HG02973 (cell line): ENCODE data around the gene ARHGAP33.

Experiments used
- ATAC-seq: cut with Tn5 transposase; IDR thresholded peaks from one replicate; pipeline ENCODE4 v1.9.1; 2021; ENCODE audit warnings: moderate library complexity; ENCODE audit not compliant: unreplicated experiment

The ARHGAP33 gene

DNA sequence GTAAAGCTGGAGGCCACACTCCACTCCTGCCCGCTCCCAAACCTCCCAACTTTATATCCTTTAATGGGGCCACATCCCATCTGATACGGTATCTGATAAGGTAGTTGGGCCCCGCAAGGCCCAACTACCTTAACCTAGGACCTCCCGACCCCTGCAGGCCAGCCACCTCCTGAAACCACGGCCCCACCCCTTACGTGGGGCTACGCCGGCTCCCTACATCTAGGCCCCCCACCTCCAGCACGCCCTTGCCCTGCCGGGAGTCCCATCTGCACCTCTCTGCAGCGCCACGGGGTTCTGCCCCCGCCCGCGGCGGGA lies 35.3 kb upstream of the ARHGAP33 start:
- peak; percentile 12 for ATAC-seq

DNA sequence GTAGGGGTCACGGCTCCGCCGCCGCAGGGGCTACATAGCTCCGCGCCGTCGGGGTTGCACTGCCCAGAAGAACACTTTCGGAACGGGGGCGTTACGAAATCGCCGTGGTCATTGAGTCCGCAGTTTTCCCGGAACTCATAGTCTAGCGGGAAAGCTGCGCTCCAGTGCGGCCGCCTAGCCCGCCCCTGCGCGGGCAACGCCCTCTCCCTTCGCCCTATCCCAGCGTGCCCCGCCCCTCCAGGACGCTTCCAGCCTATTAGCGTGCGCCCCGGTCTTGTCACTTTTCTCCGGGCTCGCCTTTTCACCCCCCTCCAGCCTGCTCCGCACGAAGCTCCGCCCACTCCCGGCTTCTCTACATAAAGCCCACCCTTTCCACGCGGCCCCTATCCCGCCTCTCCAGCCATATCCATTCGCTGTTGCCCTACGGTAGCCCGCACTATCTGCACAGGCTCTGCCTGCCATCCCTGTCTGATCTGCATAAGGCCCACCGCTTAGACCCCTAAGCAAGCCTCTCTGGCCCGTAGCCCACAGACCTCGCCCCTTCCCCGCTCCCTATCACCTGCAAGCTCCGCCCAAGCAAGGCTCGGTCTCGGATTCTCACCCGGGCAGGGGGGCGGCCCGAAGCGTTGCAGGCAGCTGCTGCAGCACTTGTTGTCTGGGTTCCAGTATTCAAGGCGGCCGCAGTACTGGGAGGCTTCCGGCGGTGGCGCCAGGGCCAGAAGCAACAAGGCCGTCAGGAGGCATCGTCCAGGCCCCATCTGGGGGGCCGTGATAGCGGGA lies 34.8 kb upstream of the ARHGAP33 start:
- peak; percentile 46 for ATAC-seq

DNA sequence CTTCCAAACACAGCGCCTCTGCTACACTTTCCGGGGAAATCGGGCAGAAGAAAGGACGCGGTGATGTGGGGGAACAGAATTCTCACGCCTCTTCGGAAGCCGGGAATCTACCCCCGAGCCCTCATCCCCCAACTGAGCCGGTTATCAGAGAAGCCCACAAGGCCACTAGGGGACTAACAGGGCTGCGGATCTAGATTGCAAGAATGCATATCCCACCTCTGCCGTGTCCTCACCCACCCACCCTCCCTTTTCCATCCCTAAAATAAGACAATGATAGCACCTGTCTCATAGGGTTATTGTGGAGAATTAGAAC lies 34.2 kb upstream of the ARHGAP33 start:
- no peak for ATAC-seq

DNA sequence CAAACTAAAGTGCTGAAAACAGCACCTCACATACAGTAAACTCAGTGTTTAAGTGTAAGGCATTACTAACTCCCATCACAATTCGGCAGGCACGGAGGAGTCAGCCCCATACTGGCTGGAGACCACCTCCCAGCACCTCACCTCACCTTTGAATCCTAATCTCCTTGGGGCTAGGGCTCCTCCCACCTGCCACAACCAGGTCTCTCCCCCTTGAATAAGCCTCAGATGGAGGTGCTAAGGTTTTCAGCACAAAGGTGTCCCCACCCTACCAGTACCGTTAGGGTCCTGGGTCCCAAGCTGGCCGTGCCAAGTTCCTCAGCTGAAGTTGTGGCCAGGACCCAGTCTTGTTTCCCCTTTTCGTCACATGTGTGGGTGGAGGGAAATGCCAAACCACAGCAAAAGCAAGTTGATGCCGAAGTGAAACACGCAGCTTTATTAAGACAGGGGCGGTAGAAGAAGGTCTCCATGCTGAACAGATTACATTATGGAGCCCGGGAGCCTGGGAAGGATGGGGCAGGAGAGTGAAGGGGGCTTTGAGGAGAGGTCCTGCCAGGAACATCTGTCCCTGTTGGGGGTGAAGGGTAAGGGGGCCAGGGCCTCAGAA lies 33.1 kb upstream of the ARHGAP33 start, which contains the start of gene IGFLR1:
Gene IGFLR1 (minus strand): TSS at position 332 of the 604 bp plus-strand sequence. CDS start 1,272 bp downstream, outside the sequence.
- ATAC-seq = no peak

DNA sequence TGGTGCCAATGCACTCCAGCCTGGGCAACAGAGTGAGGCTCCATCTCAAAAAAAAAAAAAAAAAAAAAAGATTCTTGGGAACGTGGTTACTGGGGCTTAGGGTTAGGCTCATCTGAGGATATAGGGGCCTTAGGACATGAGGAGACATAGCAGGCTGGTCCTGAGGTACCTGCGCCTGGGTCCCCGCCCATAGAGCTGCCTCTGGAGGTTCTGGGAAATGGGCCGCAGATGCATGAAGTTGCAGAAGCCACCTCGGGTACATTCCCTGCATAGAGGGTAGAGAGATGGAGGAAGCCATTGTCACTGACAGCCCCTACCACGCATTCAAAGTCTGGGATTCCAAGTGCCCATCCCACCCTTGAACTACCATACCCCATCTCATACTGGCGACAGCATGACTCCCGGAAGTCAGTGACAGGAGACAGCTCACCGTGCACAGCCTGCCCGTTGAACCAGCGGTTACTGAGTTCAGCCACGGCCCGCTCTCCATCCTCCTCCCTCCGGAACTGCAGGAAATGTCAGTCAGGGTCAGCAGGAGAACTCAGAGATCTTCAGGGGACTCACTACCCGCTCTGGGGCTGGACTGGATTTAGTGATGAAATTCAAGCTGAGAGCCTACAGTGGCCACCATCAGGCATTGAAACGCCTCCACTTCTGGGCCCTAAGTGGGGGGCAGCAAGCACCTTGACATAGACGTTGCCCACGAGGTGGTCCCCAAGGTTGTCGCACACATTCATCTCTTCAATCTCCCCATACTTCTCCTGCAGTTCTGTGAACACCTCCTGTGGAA lies 31.5 kb upstream of the ARHGAP33 start:
- ATAC-seq = no peak

DNA sequence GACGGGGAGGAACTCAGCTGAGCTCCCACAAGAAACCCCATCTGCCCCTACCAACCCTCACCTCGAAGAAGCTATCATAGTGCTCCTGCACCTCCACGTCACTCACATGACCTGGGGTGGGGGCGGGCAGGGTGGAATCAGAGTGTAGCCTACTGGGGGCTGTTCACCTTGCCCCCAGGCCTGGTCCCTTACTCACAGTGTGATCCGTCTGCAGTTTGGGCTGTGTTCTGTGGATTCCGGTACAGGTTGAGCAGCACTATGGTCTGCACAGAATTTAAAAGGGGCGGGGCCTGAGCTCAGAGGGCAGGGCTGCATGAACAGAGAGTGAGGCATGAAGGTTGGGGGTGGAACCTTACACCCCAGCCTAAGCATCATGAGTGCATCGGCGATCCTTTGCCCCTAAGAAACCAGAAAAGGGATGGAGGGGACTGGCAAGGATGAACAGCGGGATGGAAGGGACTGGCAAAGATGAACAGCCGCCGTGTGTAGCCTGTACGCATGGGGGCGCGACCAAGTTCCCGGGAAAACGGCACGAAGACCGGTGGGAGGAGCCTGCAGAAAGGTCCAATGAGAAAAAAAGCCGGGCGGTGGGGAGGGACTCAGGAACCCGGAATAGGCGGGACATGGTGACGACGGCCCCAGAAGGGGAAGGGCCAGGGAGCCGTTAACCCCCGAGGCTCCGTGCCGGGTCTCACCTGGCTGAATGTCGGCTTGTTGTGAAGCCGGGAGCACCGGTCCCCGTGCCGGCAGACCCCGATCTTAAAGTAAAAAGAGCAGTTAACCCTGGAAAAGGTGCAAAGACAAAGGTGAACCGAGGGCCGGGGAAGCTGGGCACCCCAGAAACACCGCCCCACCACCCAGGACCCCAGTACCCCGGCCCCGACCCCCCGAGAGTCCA lies 30.7 kb upstream of the ARHGAP33 start:
- peak; percentile 31 for ATAC-seq

DNA sequence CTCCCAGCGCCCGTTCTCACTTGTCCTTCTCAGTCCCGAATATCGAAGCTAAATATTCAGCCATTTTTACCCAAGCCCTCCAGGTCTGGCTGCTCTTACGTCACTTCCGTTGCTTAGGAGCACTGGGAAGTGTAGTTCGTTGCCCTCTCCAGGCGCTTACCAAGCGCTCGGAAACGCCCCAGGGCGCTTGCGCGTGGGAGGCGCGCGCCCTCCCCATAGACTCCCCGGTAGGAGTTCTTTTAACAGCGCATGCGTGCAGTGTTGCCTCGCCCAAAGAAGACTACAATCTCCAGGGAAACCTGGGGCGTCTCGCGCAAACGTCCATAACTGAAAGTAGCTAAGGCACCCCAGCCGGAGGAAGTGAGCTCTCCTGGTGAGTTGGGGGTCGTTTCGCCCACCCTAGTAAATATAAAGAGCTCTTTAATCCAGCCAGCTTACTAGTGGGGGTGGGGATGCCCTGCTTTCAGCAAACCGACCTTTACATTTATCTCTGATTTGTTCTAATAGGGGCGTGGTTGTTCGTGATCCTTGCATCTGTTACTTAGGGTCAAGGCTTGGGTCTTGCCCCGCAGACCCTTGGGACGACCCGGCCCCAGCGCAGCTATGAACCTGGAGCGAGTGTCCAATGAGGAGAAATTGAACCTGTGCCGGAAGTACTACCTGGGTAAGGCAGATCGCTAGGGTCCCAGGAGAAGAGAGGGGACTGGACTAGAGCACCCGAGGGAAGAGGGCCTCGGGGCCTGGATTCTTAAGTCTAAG lies 29.9 kb upstream of the ARHGAP33 start, which contains the start of the genes PSENEN and U2AF1L4:
Gene PSENEN (plus strand): TSS at position 324 of the 759 bp plus-strand sequence. CDS start 280 bp downstream, at position 604.
Gene U2AF1L4 (minus strand): TSS at position 91 of the 759 bp plus-strand sequence. CDS start 27 bp downstream, at position 64.
- peak; percentile 31 for ATAC-seq

DNA sequence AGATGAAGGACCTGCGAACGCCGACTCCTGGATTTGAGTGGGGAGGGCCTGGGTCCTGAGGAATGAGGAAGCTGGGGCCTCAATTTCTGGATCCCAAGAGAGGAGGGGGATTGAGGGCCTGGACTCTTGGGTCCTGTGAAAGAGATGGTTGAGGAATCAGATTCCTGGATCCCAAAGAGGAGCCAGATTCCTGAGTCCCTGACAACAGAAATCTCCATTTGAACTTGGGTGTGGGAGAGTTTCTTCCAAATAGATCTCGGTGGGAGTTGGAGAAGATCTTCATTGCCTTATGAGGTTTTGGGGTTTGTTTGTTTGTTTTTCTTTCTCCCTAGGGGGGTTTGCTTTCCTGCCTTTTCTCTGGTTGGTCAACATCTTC lies 29.3 kb upstream of the ARHGAP33 start:
- ATAC-seq = no peak

DNA sequence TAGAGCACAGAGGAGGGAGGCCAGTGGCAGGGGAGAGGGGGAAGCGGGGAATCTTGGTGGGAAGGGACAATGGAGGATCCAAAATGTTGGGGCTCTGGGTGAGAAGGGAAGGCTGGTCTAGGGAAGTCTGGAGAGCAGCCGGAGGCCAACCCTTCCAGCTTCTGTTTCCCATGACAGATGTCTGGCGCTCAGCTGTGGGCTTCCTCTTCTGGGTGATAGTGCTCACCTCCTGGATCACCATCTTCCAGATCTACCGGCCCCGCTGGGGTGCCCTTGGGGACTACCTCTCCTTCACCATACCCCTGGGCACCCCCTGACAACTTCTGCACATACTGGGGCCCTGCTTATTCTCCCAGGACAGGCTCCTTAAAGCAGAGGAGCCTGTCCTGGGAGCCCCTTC lies 28.8 kb upstream of the ARHGAP33 start:
- no peak for ATAC-seq

DNA sequence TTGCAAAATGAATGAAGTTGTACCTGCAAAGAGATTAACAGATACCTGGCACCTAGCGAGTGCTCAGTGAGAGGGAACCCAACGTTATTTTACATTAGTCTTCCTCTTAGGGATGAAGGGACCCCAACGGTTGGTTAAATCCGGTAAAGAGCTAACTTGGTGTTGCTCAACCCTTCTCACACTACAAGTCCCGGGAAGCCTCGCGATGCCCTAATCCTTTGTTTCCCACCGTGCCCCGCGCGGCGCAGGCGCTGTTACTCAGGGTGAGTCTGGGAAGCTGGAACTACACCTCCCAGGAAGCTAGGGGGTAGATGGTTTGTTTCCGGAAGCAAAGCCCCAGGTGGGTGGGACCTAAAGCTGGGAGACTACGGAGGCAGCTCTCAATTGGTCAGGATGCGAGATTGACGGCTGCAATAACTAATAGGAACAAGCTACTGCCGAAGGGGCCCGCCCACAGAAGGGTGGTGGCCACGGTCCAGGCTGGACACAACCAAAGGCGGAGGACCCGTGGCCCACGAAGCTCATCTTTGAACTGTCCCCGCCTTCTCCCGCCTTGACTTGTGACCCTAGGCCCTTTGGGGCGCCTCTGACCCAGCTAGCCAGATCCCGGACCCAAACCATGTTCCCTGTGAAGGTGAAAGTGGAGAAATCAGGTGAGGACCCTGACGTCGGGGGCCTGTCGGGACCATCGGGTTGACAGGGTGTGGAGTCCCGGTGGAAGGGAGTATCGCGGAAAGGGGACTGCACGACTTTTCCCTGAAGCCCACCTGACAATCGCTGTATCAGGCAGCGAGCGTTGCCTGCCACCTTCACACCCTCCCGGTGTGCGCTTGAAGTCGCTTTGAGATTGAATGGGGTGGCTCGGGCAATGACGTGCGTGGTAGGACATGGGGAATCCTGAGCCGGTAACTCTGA lies 27.0 kb upstream of the ARHGAP33 start, which contains the start of gene LIN37:
Gene LIN37 (plus strand): TSS at position 471 of the 915 bp plus-strand sequence. CDS start 149 bp downstream, at position 620.
- ATAC-seq = peak; percentile 59

DNA sequence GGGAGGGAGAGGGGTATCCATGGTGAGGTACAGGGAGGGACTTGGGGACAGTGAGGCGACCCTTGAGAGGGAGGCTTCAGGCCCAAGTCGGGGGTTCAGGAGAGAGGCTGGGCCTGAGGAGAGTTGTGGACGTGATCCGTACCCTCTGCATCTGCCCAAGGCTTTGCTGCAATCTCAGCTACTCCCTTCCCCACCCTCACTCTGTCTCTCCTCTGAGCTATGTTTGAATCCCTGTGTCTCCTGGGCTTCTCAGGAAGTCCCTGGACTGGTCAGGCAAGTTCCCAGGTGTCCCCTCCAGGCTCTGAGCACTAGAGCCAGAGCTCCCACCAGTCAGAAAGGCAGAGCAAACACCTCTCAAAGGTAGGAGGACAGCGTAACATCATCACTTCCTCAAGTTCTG lies 25.2 kb upstream of the ARHGAP33 start:
- ATAC-seq = no peak

DNA sequence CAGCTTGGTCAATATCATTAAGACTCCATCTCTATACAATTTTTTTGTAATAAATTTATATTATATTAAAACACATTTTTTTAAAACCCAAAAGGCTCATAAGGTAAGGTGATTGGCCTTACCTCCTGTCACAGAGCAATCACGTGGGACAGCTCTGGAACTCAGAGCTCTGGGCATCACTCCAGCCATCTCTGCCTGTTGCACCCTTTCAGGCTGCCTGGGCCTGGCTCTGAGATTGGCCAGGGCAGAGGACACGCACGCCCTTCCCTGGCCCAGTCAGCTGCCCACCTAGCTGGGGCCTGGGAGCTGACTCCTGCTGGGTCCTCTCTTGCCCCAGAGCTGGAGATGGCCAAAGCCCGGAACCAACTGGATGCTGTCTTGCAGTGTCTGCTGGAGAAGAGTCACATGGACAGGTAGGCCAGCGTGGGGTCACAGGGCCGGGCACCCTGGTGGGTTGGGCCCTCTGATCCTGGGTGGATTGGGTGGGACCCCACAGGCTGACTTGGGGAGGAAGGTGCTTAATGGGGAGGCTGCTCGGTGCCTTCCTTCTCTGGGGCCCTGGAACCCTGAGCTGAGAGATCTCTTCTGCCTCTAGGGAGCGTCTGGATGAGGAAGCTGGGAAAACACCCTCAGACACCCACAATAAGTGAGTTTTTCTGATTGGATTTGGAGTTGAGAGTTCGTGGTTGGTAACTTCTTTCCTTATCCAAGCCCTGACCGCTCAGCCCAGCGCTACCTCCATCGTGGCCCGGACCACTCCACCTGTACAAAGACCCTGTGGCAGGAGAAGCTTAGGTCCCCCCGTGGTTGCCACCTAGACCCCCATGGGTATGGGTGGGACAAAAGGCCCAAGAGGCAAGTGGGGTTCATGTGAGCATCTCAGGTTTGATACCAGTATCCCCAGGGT lies 23.3 kb upstream of the ARHGAP33 start:
- no peak for ATAC-seq

DNA sequence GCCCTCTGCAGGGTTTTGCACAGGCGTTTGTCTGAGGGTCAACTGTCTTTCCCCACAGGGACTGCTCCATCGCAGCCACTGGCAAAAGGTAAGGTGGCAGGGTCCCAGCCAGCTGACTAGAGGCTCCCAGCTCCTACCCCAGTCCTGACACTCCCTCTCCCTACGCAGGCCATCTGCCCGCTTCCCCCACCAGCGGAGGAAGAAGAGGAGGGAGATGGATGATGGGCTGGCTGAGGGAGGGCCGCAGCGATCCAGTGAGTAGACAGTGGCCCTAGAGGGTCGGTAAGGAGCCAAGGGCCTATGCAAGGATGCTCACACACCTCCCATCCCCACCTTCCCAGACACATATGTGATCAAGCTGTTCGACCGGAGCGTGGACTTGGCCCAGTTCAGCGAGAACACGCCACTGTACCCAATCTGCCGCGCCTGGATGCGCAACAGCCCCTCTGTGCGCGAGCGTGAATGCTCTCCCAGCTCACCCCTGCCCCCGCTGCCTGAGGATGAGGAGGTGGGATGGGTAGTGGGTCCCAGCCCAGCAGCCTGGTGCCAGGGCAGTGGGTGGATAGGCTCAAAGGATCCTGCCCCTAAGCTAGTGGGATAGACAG lies 22.5 kb upstream of the ARHGAP33 start:
- ATAC-seq = no peak

DNA sequence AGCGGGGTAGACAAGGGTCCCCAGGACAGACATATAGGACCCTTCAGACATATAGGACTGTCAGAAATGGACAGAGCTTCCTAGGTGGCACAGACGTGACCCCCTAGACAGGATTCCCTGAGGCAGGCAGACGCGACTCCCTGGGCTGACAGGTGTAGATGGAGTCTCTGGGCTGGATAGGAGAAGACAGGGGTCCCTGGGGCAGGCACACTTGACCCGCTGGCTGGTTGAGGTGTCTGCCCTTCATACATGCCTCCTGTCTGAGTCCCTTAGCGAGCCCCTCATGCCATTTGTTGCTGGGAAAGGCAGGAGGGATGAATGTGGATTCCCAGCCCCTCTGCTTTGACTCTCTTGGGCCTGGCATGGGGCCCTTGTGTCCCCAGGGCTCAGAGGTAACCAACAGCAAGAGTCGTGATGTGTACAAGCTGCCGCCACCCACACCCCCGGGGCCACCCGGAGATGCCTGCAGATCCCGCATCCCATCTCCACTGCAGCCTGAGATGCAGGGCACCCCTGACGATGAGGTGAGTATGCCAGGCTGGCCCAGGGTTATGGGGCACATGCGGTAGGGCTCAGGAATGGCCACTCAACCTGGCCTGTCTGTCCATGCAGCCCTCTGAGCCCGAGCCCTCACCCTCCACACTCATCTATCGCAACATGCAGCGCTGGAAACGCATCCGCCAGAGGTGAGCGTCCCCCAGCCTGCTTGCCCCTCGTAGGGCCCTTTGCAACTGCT lies 21.6 kb upstream of the ARHGAP33 start:
- no peak for ATAC-seq

DNA sequence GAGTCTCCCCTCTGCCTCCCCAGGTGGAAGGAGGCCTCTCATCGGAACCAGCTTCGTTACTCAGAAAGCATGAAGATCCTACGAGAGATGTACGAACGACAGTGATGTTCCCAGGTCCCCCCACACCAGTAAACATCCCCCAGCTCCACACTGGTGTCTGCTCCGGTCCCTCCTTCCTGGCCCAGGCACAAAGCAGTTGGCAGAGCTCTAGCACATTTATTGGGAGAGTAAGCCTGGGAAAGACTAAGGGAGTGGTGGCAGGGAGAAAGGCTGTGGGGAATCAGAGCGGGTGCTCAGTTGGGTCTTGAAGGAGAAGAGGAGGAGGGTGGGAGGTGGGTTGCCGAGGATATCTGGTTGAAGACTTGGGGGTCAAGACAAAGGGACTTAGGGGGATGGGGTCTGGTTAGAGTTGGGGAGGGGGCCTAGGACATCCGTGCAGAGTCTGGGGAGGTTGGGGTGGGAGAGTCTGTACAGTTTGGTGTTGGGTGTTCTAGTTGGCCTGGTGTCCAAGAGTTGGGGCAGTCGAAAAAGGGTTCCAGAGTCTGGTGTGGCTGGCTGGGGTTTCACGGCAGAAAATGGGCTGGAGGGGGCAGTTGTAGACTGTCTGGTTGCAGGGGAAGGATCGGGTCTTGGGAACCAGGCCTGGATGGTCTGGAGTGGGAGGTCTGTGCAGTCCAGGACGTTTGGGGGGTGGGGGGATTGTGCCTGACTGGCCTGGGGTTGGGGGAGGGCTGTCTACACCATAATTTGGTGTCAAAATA lies 20.8 kb upstream of the ARHGAP33 start:
- no peak for ATAC-seq

DNA sequence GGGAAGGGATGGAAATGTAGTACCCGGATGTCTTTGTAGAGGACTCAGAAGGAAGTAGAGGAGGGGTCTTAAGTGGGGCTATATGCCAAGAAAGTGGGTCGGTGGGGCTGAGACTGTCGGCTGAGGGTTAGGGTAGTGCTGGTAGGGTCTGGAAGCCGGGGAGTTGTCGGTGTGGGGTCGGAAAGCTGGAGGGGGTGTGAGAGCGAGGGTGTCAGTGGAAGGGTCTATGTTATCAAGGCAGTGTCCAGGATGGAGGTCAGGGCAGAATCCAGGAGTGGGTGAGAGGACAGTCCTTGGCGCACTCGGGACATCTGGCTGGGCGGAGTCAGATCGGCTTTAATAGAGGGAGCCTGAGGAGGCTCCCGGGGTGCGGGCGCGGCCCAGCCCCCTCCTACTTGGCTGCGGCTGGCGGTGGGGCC lies 20.2 kb upstream of the ARHGAP33 start:
- no peak for ATAC-seq
